Neural progenitor cell (in vitro differentiated cells): ENCODE results near the gene CRMP1.

Experiments
- EZH2 ChIP-seq: fragments of 200-600 bp; sonication (generic); IDR thresholded peaks from 2 replicates; pipeline ENCODE4 v1.6.1; 2017; ENCODE audit warnings: antibody characterized with exemption, mild to moderate bottlenecking, moderate library complexity
- TF ChIP-seq, protein P1 (sequence below): fragments of 200-600 bp; sonication (generic); IDR thresholded peaks from 2 replicates; pipeline ENCODE4 v1.5.1; 2017; ENCODE audit warnings: antibody characterized with exemption, mild to moderate bottlenecking

DNA sequence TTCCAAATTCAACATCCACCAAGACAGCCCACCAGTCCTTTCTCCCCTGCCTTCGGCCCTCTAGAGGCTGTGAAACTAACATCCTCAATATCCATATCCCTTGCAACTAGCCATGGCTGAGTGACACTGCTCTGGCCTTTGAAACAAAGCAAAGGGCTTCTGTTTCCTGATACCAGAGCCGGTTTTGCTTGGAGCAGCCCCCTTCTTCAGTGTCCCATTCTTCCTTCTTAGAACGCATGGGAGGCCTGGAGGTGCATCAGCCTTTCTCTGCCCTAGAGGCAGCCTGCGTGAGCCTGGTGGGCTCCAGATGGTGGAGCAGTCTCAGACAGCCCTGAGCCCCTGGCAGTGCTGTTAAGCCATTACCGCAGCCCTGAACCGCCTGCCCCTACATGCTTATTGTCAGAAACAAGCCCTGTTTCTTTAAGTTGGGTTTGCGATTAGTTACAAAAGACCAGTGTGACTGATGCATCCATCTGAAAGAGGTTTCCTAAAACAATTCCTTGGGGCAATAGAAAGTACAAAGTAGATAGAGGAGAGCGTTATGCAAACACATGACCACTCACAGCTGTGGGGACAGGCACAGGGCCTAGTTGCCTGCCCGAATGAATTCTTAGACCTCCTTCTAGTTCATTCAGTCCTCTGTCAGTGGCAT is 107.8 kb downstream of the CRMP1 start:
- TF ChIP-seq, protein P1, sequence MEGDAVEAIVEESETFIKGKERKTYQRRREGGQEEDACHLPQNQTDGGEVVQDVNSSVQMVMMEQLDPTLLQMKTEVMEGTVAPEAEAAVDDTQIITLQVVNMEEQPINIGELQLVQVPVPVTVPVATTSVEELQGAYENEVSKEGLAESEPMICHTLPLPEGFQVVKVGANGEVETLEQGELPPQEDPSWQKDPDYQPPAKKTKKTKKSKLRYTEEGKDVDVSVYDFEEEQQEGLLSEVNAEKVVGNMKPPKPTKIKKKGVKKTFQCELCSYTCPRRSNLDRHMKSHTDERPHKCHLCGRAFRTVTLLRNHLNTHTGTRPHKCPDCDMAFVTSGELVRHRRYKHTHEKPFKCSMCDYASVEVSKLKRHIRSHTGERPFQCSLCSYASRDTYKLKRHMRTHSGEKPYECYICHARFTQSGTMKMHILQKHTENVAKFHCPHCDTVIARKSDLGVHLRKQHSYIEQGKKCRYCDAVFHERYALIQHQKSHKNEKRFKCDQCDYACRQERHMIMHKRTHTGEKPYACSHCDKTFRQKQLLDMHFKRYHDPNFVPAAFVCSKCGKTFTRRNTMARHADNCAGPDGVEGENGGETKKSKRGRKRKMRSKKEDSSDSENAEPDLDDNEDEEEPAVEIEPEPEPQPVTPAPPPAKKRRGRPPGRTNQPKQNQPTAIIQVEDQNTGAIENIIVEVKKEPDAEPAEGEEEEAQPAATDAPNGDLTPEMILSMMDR, result no peak
- no peak for TF ChIP-seq EZH2
